AG08395 (cell line): Measurements from ENCODE around the gene MC5R.
"Not testable (repeated sequence)": the region's sequence is repeated elsewhere in the genome, so short reads cannot be mapped to it uniquely, and the experiment has no call there.

Experiments used
- DNase-seq: peaks from one replicate; pipeline ENCODE4 v3.0.0; 2012; ENCODE audit warnings: mixed read lengths, low spot score

The MC5R gene

GRCh38 chr18:13849791-13850190 lies 25.8 kb downstream of the MC5R start:
- DNase-seq, result no peak

GRCh38 chr18:13862898-13863297 lies 38.9 kb downstream of the MC5R start:
- DNase-seq, result not testable (repeated sequence)

- DNase-seq, result no peak
Observed at GRCh38 chr18:13868501-13869271, 44.7 kb downstream of the MC5R start.

- no peak for DNase-seq
Observed at GRCh38 chr18:13871701-13872100, 47.8 kb downstream of the MC5R start.

GRCh38 chr18:13872373-13872772 lies 48.4 kb downstream of the MC5R start:
- no peak for DNase-seq

- no peak for DNase-seq
Observed at GRCh38 chr18:13872932-13873331, 49.0 kb downstream of the MC5R start.

- DNase-seq, result no peak
Observed at GRCh38 chr18:13874558-13874957, 50.6 kb downstream of the MC5R start.
